Endothelial cell of umbilical vein (primary cell): Measurements from ENCODE around the gene COPS6. TPM values are rescaled to one million over a fixed set of nuclear protein-coding genes. Genes with fewer than 3 reads are reported as not detected.
A peak's percentile ranks its signal among the peaks of the same experiment; 100 is the strongest.

ENCODE experiments used
- BruUV-seq: library from RNA; stranded (reverse); fragments of 400-500 nt; replicated peaks from 2 replicates; lab custom pipeline; 2021; lab: Mats Ljungman, UMichigan
- CTCF ChIA-PET: fragments of 300-600, 350-600 bp; sonication (Branson Sonifier 250); formaldehyde crosslinking; loops from one replicate; lab custom pipeline; 2021; ENCODE audit warnings: antibody characterized with exemption, inconsistent platforms; lab: Charles Lee
- POLR2A ChIA-PET: fragments of 300-600, 350-600 bp; sonication (Branson Sonifier 250); formaldehyde crosslinking; loops from one replicate; lab custom pipeline; 2021; ENCODE audit warnings: antibody characterized with exemption, inconsistent platforms; lab: Charles Lee
- DNase-seq: peaks from one replicate; pipeline ENCODE4 v3.0.0-alpha.2; 2011; ENCODE audit warnings: low read depth, low spot score
- FAIRE-seq: peaks from 2 replicates; lab custom pipeline; 2011; peaks lifted over from hg19 to GRCh38; lab: Jason Lieb, UNC
- H2AFZ ChIP-seq: 2 replicates; pipeline ENCODE4 v1.6.0; 2012; ENCODE audit warnings: low read depth, low read length, control low read depth, inconsistent platforms
- H3K27ac ChIP-seq: 2 replicates; pipeline ENCODE4 v1.5.1; 2011; ENCODE audit warnings: low read depth, mild to moderate bottlenecking, control low read depth, low read length, moderate library complexity; ENCODE audit not compliant: insufficient read depth
- H3K27me3 ChIP-seq, 2 experiments: 2 replicates each; pipeline versions ENCODE4 v1.6.0 to v1.6.1; 2011; ENCODE audit warnings: low read length in 2 of 2, mixed read lengths in 1 of 2; ENCODE audit not compliant: control insufficient read depth in 2 of 2, insufficient read depth in 2 of 2
- H3K36me3 ChIP-seq, 2 experiments: 2 replicates in 1 of 2; 3 replicates in 1 of 2; pipeline ENCODE4 v1.5.1; 2011; ENCODE audit warnings: low read length in 2 of 2, mild to moderate bottlenecking in 1 of 2, moderate library complexity in 1 of 2; ENCODE audit not compliant: control insufficient read depth in 2 of 2, insufficient read depth in 2 of 2; ENCODE audit errors: extremely low read depth in 1 of 2
- H3K4me1 ChIP-seq: 3 replicates; pipeline ENCODE4 v1.5.1; 2011; ENCODE audit warnings: mild to moderate bottlenecking, low read length; ENCODE audit not compliant: control insufficient read depth, insufficient read depth; ENCODE audit errors: extremely low read depth
- H3K4me2 ChIP-seq: 2 replicates; pipeline ENCODE4 v1.6.1; 2011; ENCODE audit warnings: low read length, control low read depth, mixed read lengths; ENCODE audit not compliant: insufficient read depth
- H3K4me3 ChIP-seq, 3 experiments: fragments of 200-600 bp in 1 of 3; sonication (generic), shearing (Covaris generic) in 1 of 3; replicated peaks in 1 of 3; 2 replicates each; pipeline ENCODE4 v1.5.1; 2011 to 2016; ENCODE audit warnings: control low read depth in 3 of 3, low read length in 3 of 3, mild to moderate bottlenecking in 2 of 3, inconsistent platforms in 1 of 3, low read depth in 1 of 3, moderate library complexity in 1 of 3; ENCODE audit not compliant: insufficient read depth in 1 of 3
- H3K79me2 ChIP-seq: 2 replicates; pipeline ENCODE4 v1.6.0; 2012; ENCODE audit warnings: low read length, inconsistent platforms; ENCODE audit not compliant: control insufficient read depth, insufficient read depth
- H3K9ac ChIP-seq: replicated peaks from 2 replicates; pipeline ENCODE3; 2011; ENCODE audit warnings: low read length, control low read depth; ENCODE audit not compliant: insufficient read depth; ENCODE audit errors: extremely low read depth
- H3K9me1 ChIP-seq: replicated peaks from 3 replicates; pipeline ENCODE4 v1.6.0; 2011; ENCODE audit warnings: mild to moderate bottlenecking, low read length; ENCODE audit not compliant: control insufficient read depth, insufficient read depth; ENCODE audit errors: extremely low read depth
- H3K9me3 ChIP-seq: replicated peaks from 2 replicates; pipeline ENCODE4 v1.5.1; 2012; ENCODE audit warnings: low read length, inconsistent platforms; ENCODE audit not compliant: control insufficient read depth, insufficient read depth
- H4K20me1 ChIP-seq: replicated peaks from 2 replicates; pipeline ENCODE3; 2011; ENCODE audit warnings: mild to moderate bottlenecking, low read length; ENCODE audit not compliant: control insufficient read depth, insufficient read depth; ENCODE audit errors: extremely low read depth
- dilution Hi-C: fragments of 300-500 bp; cut with MboI; formaldehyde crosslinking; loops from one replicate; pipeline ENCODE4 v1.15.0; 2019; ENCODE audit warnings: low sequenced_read_pairs; ENCODE audit not compliant: extremely low pct_ligation_motif_present
- intact Hi-C: fragments of 100-400 bp; cut with micrococcal nuclease; formaldehyde crosslinking; loops from one replicate; pipeline ENCODE4 v1.10.0; 2022
- polyA plus RNA-seq, 4 experiments: library from polyadenylated mRNA; depleted of rRNA in 3 of 4; stranded (reverse) in 3 of 4; unstranded in 1 of 4; fragments of >200 nt; gene quantifications; 2 replicates each; pipeline versions ENCODE4 v1.2.1 to v1.2.3, GENCODE V29; 2011 to 2012; ENCODE audit warnings: missing spikeins in 1 of 4
- total RNA-seq: library from RNA; stranded (reverse); gene quantifications from 2 replicates; pipeline ENCODE4 v1.2.3, GENCODE V29; 2021
- TF ChIP-seq, protein P1 (sequence below), 2 donors: IDR thresholded peaks; 1 replicate in 1 of 2; 2 replicates in 1 of 2; pipeline ENCODE4 v1.5.1; 2011; ENCODE audit warnings: low read length in 2 of 2, mild to moderate bottlenecking in 2 of 2, moderate library complexity in 2 of 2, control low read depth in 1 of 2, inconsistent platforms in 1 of 2, low read depth in 1 of 2; ENCODE audit not compliant: insufficient read depth in 1 of 2; ENCODE audit errors: extremely low read depth in 1 of 2
- TF ChIP-seq, protein P2 (sequence below): IDR thresholded peaks from 2 replicates; pipeline ENCODE4 v1.6.1; 2011; ENCODE audit not compliant: insufficient read depth, insufficient read length

The COPS6 gene
- total and polyA plus RNA-seq, 2 donors (not counting 3 experiments of a cell fraction or from before 2014, with no cell fraction given), result 188 to 251 TPM

DNA sequence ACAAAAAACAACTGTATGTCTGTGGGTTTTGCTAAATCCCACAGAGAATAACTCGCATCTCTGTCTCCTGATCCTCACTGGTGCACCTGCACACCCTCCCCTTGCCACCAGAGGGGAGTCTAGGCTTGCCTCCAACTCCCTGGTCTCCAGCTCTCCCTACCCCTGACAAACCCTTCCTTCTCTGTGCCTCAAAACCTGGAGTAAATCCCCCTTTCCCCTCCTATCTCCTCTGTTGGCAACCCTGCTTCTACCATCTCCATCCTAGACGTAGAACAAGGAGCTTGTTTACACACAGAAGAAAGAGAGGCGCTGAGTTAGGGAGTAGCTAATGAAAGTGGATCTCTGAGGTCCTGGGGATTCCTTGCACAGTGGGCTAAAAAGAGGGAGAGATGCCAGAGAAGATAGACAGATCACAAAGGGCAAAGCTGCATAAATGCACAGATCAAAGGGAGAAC lies 44.0 kb downstream of the COPS6 start:
- no peaks in the 10 kb centered on the region for H3K79me2 ChIP-seq
- FAIRE-seq (peak; percentile 83), DNase-seq (peak; percentile 55)
- POLR2A ChIA-PET, result no interaction called here
- no peaks in the 10 kb centered on the region for H3K36me3 ChIP-seq
- H3K9me3 ChIP-seq, result no peaks in the 10 kb centered on the region
- TF ChIP-seq, protein P1, sequence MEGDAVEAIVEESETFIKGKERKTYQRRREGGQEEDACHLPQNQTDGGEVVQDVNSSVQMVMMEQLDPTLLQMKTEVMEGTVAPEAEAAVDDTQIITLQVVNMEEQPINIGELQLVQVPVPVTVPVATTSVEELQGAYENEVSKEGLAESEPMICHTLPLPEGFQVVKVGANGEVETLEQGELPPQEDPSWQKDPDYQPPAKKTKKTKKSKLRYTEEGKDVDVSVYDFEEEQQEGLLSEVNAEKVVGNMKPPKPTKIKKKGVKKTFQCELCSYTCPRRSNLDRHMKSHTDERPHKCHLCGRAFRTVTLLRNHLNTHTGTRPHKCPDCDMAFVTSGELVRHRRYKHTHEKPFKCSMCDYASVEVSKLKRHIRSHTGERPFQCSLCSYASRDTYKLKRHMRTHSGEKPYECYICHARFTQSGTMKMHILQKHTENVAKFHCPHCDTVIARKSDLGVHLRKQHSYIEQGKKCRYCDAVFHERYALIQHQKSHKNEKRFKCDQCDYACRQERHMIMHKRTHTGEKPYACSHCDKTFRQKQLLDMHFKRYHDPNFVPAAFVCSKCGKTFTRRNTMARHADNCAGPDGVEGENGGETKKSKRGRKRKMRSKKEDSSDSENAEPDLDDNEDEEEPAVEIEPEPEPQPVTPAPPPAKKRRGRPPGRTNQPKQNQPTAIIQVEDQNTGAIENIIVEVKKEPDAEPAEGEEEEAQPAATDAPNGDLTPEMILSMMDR (IDR thresholded peaks at IDR 0.05; ENCODE audit: extremely low read depth in 1 of 2, insufficient read depth in 1 of 2, low read depth in 1 of 2, low read length in 2 of 2), result peak; percentile 79 to 92
- TF ChIP-seq, protein P2, sequence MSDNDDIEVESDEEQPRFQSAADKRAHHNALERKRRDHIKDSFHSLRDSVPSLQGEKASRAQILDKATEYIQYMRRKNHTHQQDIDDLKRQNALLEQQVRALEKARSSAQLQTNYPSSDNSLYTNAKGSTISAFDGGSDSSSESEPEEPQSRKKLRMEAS, result no peak
- no peaks in the 10 kb centered on the region for H3K9me1 ChIP-seq
- no peaks in the 10 kb centered on the region for H3K27me3 ChIP-seq
- BruUV-seq, result no TSS peak
- dilution Hi-C loops, result no loop called here
- no peak overlapping the region for H3K4me3 ChIP-seq
- H3K9ac ChIP-seq, result no peak overlapping the region
- no peak overlapping the region for H2AFZ ChIP-seq
- CTCF ChIA-PET, result interaction anchor here (0.6 to 5.9 kb wide), 28 partner anchors 8 to 275 kb away, joined by 3 to 79 read pairs (median 4); partner anchors contain the start of genes AP4M1, GAL3ST4, LAMTOR4 and MCM7
- H3K4me2 ChIP-seq, result no peak overlapping the region
- H4K20me1 ChIP-seq, result no peaks in the 10 kb centered on the region
- peaks cover 5% of the 10 kb centered on the region for H3K4me1 ChIP-seq
- no peak overlapping the region for H3K27ac ChIP-seq
- intact Hi-C loops, result no loop called here
